Measurements from ENCODE around the gene ABHD17A. TPM values are rescaled to one million over a fixed set of nuclear protein-coding genes. Genes with fewer than 3 reads are reported as not detected.

Gene ABHD17A
- polyA plus RNA-seq, 1 donor (not counting 4 experiments of a cell fraction or from before 2014, with no cell fraction given): 27.2 TPM

DNA sequence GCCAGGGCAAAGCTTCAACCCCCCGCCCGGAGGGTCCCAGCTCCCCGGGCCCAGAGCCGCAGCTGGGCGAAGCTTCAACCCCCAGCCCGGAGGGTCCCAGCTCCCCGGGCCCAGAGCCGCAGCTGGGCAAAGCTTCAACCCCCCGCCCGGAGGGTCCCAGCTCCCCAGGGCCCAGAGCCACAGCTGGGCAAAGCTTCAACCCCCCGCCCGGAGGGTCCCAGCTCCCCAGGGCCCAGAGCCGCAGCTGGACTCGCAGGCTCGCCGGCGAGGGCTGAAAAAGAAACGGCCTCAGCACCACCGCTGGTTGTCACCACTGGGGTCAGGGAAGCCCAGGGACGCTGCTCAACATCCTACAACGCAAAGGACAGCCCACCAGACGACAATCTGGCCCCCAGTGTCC, 42.2 kb downstream of the ABHD17A start:
- peaks cover 62% of the 10 kb centered on the region for H3K4me1 ChIP-seq (ENCODE audit: control insufficient read depth, extremely low read depth, insufficient read depth, low read length)
- H3K27me3 ChIP-seq (ENCODE audit: control insufficient read depth, extremely low read depth, insufficient read depth, low read length): no peaks in the 10 kb centered on the region
- dilution Hi-C loops (cut with MboI; ENCODE audit: extremely low pct_ligation_motif_present, low sequenced_read_pairs): no loop called here
- H3K9me3 ChIP-seq (ENCODE audit: control insufficient read depth, low read depth, low read length): no peaks in the 10 kb centered on the region
- FAIRE-seq (no peak), DNase-seq (ENCODE audit: low read depth, low spot score) (no peak)
- H3K4me3 ChIP-seq (ENCODE audit: control insufficient read depth in 2 of 3, extremely low read depth in 1 of 3, insufficient read depth in 2 of 3, low read depth in 1 of 3, low read length in 3 of 3): peak overlapping the region in 2 of 3 experiments; percentile 55 to 56
- H2AFZ ChIP-seq (ENCODE audit: control insufficient read depth, low read length): no peak overlapping the region
- H3K9me1 ChIP-seq (ENCODE audit: control insufficient read depth, extremely low read depth, insufficient read depth, low read length): no peaks in the 10 kb centered on the region
- H3K9ac ChIP-seq (ENCODE audit: control insufficient read depth, extremely low read depth, insufficient read depth, low read length): peak overlapping the region; percentile 72
- peak overlapping the region; percentile 73 for H3K27ac ChIP-seq (ENCODE audit: control insufficient read depth, insufficient read depth, low read length)
- H3K79me2 ChIP-seq (ENCODE audit: control insufficient read depth, insufficient read depth, low read length): peaks cover 93% of the 10 kb centered on the region
- TF ChIP-seq CTCF (optimal IDR thresholded peaks at IDR 0.05 in 1 of 3, IDR thresholded peaks at IDR 0.05 in 1 of 3, conservative IDR thresholded peaks at IDR 0.05 in 1 of 3; ENCODE audit: extremely low read depth in 1 of 3, insufficient read depth in 2 of 3, low read length in 3 of 3) (no peak), EZH2 (IDR thresholded peaks at IDR 0.05; ENCODE audit: low read length) (no peak)
- H4K20me1 ChIP-seq (ENCODE audit: control insufficient read depth, extremely low read depth, insufficient read depth, low read length): peaks cover 33% of the 10 kb centered on the region
- H3K4me2 ChIP-seq (ENCODE audit: control insufficient read depth, extremely low read depth, insufficient read depth, low read depth, low read length): peak overlapping the region; percentile 82
- H3K36me3 ChIP-seq (ENCODE audit: control insufficient read depth in 2 of 2, extremely low read depth in 1 of 2, insufficient read depth in 2 of 2, low read length in 2 of 2): peaks cover 8 to 22% of the 10 kb centered on the region in 2 experiments

- H4K20me1 ChIP-seq (ENCODE audit: control insufficient read depth, extremely low read depth, insufficient read depth, low read length): peaks cover 39% of the 10 kb centered on the region
- peaks cover 91% of the 10 kb centered on the region for H3K79me2 ChIP-seq (ENCODE audit: control insufficient read depth, insufficient read depth, low read length)
- H3K9ac ChIP-seq (ENCODE audit: control insufficient read depth, extremely low read depth, insufficient read depth, low read length): peak overlapping the region; percentile 58
- no peaks in the 10 kb centered on the region for H3K9me3 ChIP-seq (ENCODE audit: control insufficient read depth, low read depth, low read length)
- H3K4me1 ChIP-seq (ENCODE audit: control insufficient read depth, extremely low read depth, insufficient read depth, low read length): peaks cover 52% of the 10 kb centered on the region
- H3K9me1 ChIP-seq (ENCODE audit: control insufficient read depth, extremely low read depth, insufficient read depth, low read length): no peaks in the 10 kb centered on the region
- H3K4me3 ChIP-seq (ENCODE audit: control insufficient read depth in 2 of 3, extremely low read depth in 1 of 3, insufficient read depth in 2 of 3, low read depth in 1 of 3, low read length in 3 of 3): peak overlapping the region; percentile 6 to 46 (median 35)
- no peak overlapping the region for H2AFZ ChIP-seq (ENCODE audit: control insufficient read depth, low read length)
- peak; percentile 61 for FAIRE-seq
- H3K4me2 ChIP-seq (ENCODE audit: control insufficient read depth, extremely low read depth, insufficient read depth, low read depth, low read length): peak overlapping the region; percentile 82
- no peak for TF ChIP-seq CTCF (optimal IDR thresholded peaks at IDR 0.05 in 1 of 3, IDR thresholded peaks at IDR 0.05 in 1 of 3, conservative IDR thresholded peaks at IDR 0.05 in 1 of 3; ENCODE audit: extremely low read depth in 1 of 3, insufficient read depth in 2 of 3, low read length in 3 of 3)
- TF ChIP-seq EZH2 (IDR thresholded peaks at IDR 0.05; ENCODE audit: low read length): no peak
- no peaks in the 10 kb centered on the region for H3K27me3 ChIP-seq (ENCODE audit: control insufficient read depth, extremely low read depth, insufficient read depth, low read length)
- dilution Hi-C loops (cut with MboI; ENCODE audit: extremely low pct_ligation_motif_present, low sequenced_read_pairs): no loop called here
- H3K27ac ChIP-seq (ENCODE audit: control insufficient read depth, insufficient read depth, low read length): peak overlapping the region; percentile 36
- peaks cover 8 to 21% of the 10 kb centered on the region in 2 experiments for H3K36me3 ChIP-seq (ENCODE audit: control insufficient read depth in 2 of 2, extremely low read depth in 1 of 2, insufficient read depth in 2 of 2, low read length in 2 of 2)
- no peak for DNase-seq (ENCODE audit: low read depth, low spot score)
Measured at GRCh38 chr19:1841209-1841924, 43.9 kb downstream of the ABHD17A start.
